Erythroblast (primary cell): Measurements from ENCODE around the gene KDM4C.

Experiments used
- GATA1 ChIP-seq: IDR thresholded peaks from 2 replicates; pipeline ENCODE4 v1.6.1; 2011; ENCODE audit warnings: low read depth, mild to moderate bottlenecking, control low read depth, low read length, moderate library complexity
- POLR2A ChIP-seq: IDR thresholded peaks from 2 replicates; pipeline ENCODE4 v1.6.1; 2011; ENCODE audit warnings: mild to moderate bottlenecking, low read length

GRCh38 chr9:6984941-6985578 is 227.3 kb downstream of the KDM4C start:
- TF ChIP-seq POLR2A = no peak
- TF ChIP-seq GATA1 = no peak
